Measurements from ENCODE around the gene AFF3. TPM values are rescaled to one million over a fixed set of nuclear protein-coding genes. Genes with fewer than 3 reads are reported as not detected.

AFF3 gene
- total and polyA plus RNA-seq, 2 experiments from 2014 or later, result 7.3 to 7.8 TPM

DNA sequence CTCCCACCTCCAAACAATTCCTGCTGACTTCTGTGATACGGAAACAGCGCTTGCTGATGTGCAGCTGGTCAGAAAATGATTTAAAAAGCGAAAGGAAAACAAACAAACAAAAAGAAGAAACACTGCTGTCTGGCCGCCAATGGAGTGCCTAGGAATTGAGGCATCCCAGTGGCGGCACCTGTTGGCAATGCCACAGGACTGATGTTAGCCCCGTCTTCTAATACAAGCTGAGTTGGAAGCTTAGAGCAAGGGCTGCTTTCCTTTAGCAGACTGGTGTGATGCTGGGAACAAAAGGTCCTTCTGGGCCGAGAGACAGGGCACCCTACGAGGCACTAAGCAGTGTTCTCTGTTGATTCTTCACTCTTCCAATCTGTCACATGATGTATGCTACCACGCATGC, 489.0 kb downstream of the AFF3 start:
- no peak overlapping the region for H3K4me3 ChIP-seq
- no peaks in the 10 kb centered on the region for H3K36me3 ChIP-seq (replicated peaks; ENCODE audit: insufficient read depth, low read depth)
- no peak overlapping the region for H3K27ac ChIP-seq
- H3K79me2 ChIP-seq, result no peaks in the 10 kb centered on the region
- H3K27me3 ChIP-seq, result no peaks in the 10 kb centered on the region
- peaks cover 7% of the 10 kb centered on the region for H3K4me1 ChIP-seq (ENCODE audit: insufficient read depth)
- no peak for DNase-seq (ENCODE audit: low spot score)
- H4K20me1 ChIP-seq (ENCODE audit: insufficient read depth, poor library complexity, severe bottlenecking), result no peaks in the 10 kb centered on the region
- no peak overlapping the region for H3K4me2 ChIP-seq
- no peaks in the 10 kb centered on the region for H3K9me3 ChIP-seq (ENCODE audit: low read depth)
- no peak overlapping the region for H2AFZ ChIP-seq
- TF ChIP-seq EZH2phosphoT487 (IDR thresholded peaks at IDR 0.05; ENCODE audit: low read depth, severe bottlenecking, unreplicated experiment) (no peak), EZH2 (IDR thresholded peaks at IDR 0.05; ENCODE audit: borderline replicate concordance) (no peak)
- TF ChIP-seq, protein P1, sequence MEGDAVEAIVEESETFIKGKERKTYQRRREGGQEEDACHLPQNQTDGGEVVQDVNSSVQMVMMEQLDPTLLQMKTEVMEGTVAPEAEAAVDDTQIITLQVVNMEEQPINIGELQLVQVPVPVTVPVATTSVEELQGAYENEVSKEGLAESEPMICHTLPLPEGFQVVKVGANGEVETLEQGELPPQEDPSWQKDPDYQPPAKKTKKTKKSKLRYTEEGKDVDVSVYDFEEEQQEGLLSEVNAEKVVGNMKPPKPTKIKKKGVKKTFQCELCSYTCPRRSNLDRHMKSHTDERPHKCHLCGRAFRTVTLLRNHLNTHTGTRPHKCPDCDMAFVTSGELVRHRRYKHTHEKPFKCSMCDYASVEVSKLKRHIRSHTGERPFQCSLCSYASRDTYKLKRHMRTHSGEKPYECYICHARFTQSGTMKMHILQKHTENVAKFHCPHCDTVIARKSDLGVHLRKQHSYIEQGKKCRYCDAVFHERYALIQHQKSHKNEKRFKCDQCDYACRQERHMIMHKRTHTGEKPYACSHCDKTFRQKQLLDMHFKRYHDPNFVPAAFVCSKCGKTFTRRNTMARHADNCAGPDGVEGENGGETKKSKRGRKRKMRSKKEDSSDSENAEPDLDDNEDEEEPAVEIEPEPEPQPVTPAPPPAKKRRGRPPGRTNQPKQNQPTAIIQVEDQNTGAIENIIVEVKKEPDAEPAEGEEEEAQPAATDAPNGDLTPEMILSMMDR (IDR thresholded peaks at IDR 0.05; ENCODE audit: poor library complexity), result no peak
- 99% methylated on average over 9 of the region's 9 CpGs for WGBS (ENCODE audit: low lambda C conversion rate, missing lambda C conversion rate)
- no peaks in the 10 kb centered on the region for H3K9me2 ChIP-seq (replicated peaks; ENCODE audit: insufficient read depth)

DNA sequence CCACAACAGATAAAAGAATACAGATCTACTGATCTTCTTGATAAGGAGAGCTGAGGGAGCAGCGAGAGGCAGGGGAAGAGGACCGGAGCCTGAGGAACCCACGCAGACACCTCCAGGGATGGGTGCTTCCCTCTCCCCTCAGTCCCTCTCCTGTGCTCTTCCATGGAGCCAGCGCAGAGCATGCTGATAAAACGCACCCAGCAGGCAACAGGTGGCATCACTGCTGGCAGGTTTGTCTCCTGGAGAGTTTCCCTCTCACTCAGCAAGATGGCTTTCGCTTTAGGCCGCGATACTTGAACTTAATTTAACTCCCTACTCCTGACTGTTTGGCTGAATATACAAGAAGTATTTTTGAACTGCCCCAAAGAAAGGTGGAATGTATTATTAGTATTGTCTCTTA, 489.5 kb downstream of the AFF3 start:
- no peak for TF ChIP-seq EZH2phosphoT487 (IDR thresholded peaks at IDR 0.05; ENCODE audit: low read depth, severe bottlenecking, unreplicated experiment)
- no peak for TF ChIP-seq EZH2 (IDR thresholded peaks at IDR 0.05; ENCODE audit: borderline replicate concordance)
- TF ChIP-seq, protein P1 (IDR thresholded peaks at IDR 0.05; ENCODE audit: poor library complexity), result no peak
- H3K9me2 ChIP-seq (replicated peaks; ENCODE audit: insufficient read depth), result no peaks in the 10 kb centered on the region
- H3K4me1 ChIP-seq (ENCODE audit: insufficient read depth), result peaks cover 11% of the 10 kb centered on the region
- no peaks in the 10 kb centered on the region for H3K27me3 ChIP-seq
- WGBS (ENCODE audit: low lambda C conversion rate, missing lambda C conversion rate), result 88% methylated on average over 8 of the region's 8 CpGs
- no peaks in the 10 kb centered on the region for H3K79me2 ChIP-seq
- no peak overlapping the region for H3K4me2 ChIP-seq
- no peak overlapping the region for H3K27ac ChIP-seq
- DNase-seq (ENCODE audit: low spot score), result no peak
- no peaks in the 10 kb centered on the region for H3K9me3 ChIP-seq (ENCODE audit: low read depth)
- no peak overlapping the region for H3K4me3 ChIP-seq
- H2AFZ ChIP-seq, result no peak overlapping the region
- H4K20me1 ChIP-seq (ENCODE audit: insufficient read depth, poor library complexity, severe bottlenecking), result no peaks in the 10 kb centered on the region
- no peaks in the 10 kb centered on the region for H3K36me3 ChIP-seq (replicated peaks; ENCODE audit: insufficient read depth, low read depth)

- H2AFZ ChIP-seq, result no peak overlapping the region
- WGBS (ENCODE audit: low lambda C conversion rate, missing lambda C conversion rate), result 82% methylated on average over 9 of the region's 9 CpGs
- no peaks in the 10 kb centered on the region for H3K36me3 ChIP-seq (replicated peaks; ENCODE audit: insufficient read depth, low read depth)
- no peaks in the 10 kb centered on the region for H4K20me1 ChIP-seq (ENCODE audit: insufficient read depth, poor library complexity, severe bottlenecking)
- H3K27me3 ChIP-seq, result no peaks in the 10 kb centered on the region
- no peaks in the 10 kb centered on the region for H3K9me3 ChIP-seq (ENCODE audit: low read depth)
- H3K27ac ChIP-seq, result no peak overlapping the region
- no peak overlapping the region for H3K4me3 ChIP-seq
- no peak overlapping the region for H3K4me2 ChIP-seq
- no peak for TF ChIP-seq EZH2 (IDR thresholded peaks at IDR 0.05; ENCODE audit: borderline replicate concordance)
- TF ChIP-seq, protein P1 (IDR thresholded peaks at IDR 0.05; ENCODE audit: poor library complexity), result no peak
- TF ChIP-seq EZH2phosphoT487 (IDR thresholded peaks at IDR 0.05; ENCODE audit: low read depth, severe bottlenecking, unreplicated experiment), result no peak
- H3K79me2 ChIP-seq, result no peaks in the 10 kb centered on the region
- DNase-seq (ENCODE audit: low spot score), result no peak
- H3K4me1 ChIP-seq (ENCODE audit: insufficient read depth), result peaks cover 11% of the 10 kb centered on the region
- no peaks in the 10 kb centered on the region for H3K9me2 ChIP-seq (replicated peaks; ENCODE audit: insufficient read depth)
Observed at GRCh38 chr2:99651930-99652670, 490.3 kb downstream of the AFF3 start.

All from hepatocyte (in vitro differentiated cells).